Endothelial cell of umbilical vein (primary cell): ENCODE measurements around the gene SGCD. TPM values are rescaled to one million over a fixed set of nuclear protein-coding genes. Genes with fewer than 3 reads are reported as not detected.

Experiments used
- BruUV-seq: library from RNA; stranded (reverse); fragments of 400-500 nt; replicated peaks from 2 replicates; lab custom pipeline; 2021; lab: Mats Ljungman, UMichigan
- CTCF ChIA-PET: fragments of 300-600, 350-600 bp; sonication (Branson Sonifier 250); formaldehyde crosslinking; loops from one replicate; lab custom pipeline; 2021; ENCODE audit warnings: antibody characterized with exemption, inconsistent platforms; lab: Charles Lee
- POLR2A ChIA-PET: fragments of 300-600, 350-600 bp; sonication (Branson Sonifier 250); formaldehyde crosslinking; loops from one replicate; lab custom pipeline; 2021; ENCODE audit warnings: antibody characterized with exemption, inconsistent platforms; lab: Charles Lee
- DNase-seq: peaks from one replicate; pipeline ENCODE4 v3.0.0-alpha.2; 2011; ENCODE audit warnings: low read depth, low spot score
- FAIRE-seq: peaks from 2 replicates; lab custom pipeline; 2011; peaks lifted over from hg19 to GRCh38; lab: Jason Lieb, UNC
- H2AFZ ChIP-seq: 2 replicates; pipeline ENCODE4 v1.6.0; 2012; ENCODE audit warnings: low read depth, low read length, control low read depth, inconsistent platforms
- H3K27ac ChIP-seq: 2 replicates; pipeline ENCODE4 v1.5.1; 2011; ENCODE audit warnings: low read depth, mild to moderate bottlenecking, control low read depth, low read length, moderate library complexity; ENCODE audit not compliant: insufficient read depth
- H3K27me3 ChIP-seq, 2 experiments: 2 replicates each; pipeline versions ENCODE4 v1.6.0 to v1.6.1; 2011; ENCODE audit warnings: low read length in 2 of 2, mixed read lengths in 1 of 2; ENCODE audit not compliant: control insufficient read depth in 2 of 2, insufficient read depth in 2 of 2
- H3K36me3 ChIP-seq, 2 experiments: 2 replicates in 1 of 2; 3 replicates in 1 of 2; pipeline ENCODE4 v1.5.1; 2011; ENCODE audit warnings: low read length in 2 of 2, mild to moderate bottlenecking in 1 of 2, moderate library complexity in 1 of 2; ENCODE audit not compliant: control insufficient read depth in 2 of 2, insufficient read depth in 2 of 2; ENCODE audit errors: extremely low read depth in 1 of 2
- H3K4me1 ChIP-seq: 3 replicates; pipeline ENCODE4 v1.5.1; 2011; ENCODE audit warnings: mild to moderate bottlenecking, low read length; ENCODE audit not compliant: control insufficient read depth, insufficient read depth; ENCODE audit errors: extremely low read depth
- H3K4me2 ChIP-seq: 2 replicates; pipeline ENCODE4 v1.6.1; 2011; ENCODE audit warnings: low read length, control low read depth, mixed read lengths; ENCODE audit not compliant: insufficient read depth
- H3K4me3 ChIP-seq, 3 experiments: fragments of 200-600 bp in 1 of 3; sonication (generic), shearing (Covaris generic) in 1 of 3; replicated peaks in 1 of 3; 2 replicates each; pipeline ENCODE4 v1.5.1; 2011 to 2016; ENCODE audit warnings: control low read depth in 3 of 3, low read length in 3 of 3, mild to moderate bottlenecking in 2 of 3, inconsistent platforms in 1 of 3, low read depth in 1 of 3, moderate library complexity in 1 of 3; ENCODE audit not compliant: insufficient read depth in 1 of 3
- H3K79me2 ChIP-seq: 2 replicates; pipeline ENCODE4 v1.6.0; 2012; ENCODE audit warnings: low read length, inconsistent platforms; ENCODE audit not compliant: control insufficient read depth, insufficient read depth
- H3K9ac ChIP-seq: replicated peaks from 2 replicates; pipeline ENCODE3; 2011; ENCODE audit warnings: low read length, control low read depth; ENCODE audit not compliant: insufficient read depth; ENCODE audit errors: extremely low read depth
- H3K9me1 ChIP-seq: replicated peaks from 3 replicates; pipeline ENCODE4 v1.6.0; 2011; ENCODE audit warnings: mild to moderate bottlenecking, low read length; ENCODE audit not compliant: control insufficient read depth, insufficient read depth; ENCODE audit errors: extremely low read depth
- H3K9me3 ChIP-seq: replicated peaks from 2 replicates; pipeline ENCODE4 v1.5.1; 2012; ENCODE audit warnings: low read length, inconsistent platforms; ENCODE audit not compliant: control insufficient read depth, insufficient read depth
- H4K20me1 ChIP-seq: replicated peaks from 2 replicates; pipeline ENCODE3; 2011; ENCODE audit warnings: mild to moderate bottlenecking, low read length; ENCODE audit not compliant: control insufficient read depth, insufficient read depth; ENCODE audit errors: extremely low read depth
- CTCF ChIP-seq, 2 donors: IDR thresholded peaks; 1 replicate in 1 of 2; 2 replicates in 1 of 2; pipeline ENCODE4 v1.5.1; 2011; ENCODE audit warnings: low read length in 2 of 2, mild to moderate bottlenecking in 2 of 2, moderate library complexity in 2 of 2, control low read depth in 1 of 2, inconsistent platforms in 1 of 2, low read depth in 1 of 2; ENCODE audit not compliant: insufficient read depth in 1 of 2; ENCODE audit errors: extremely low read depth in 1 of 2
- EZH2 ChIP-seq: IDR thresholded peaks from 2 replicates; pipeline ENCODE4 v1.6.1; 2012; ENCODE audit warnings: borderline replicate concordance, low read depth, mild to moderate bottlenecking, moderate library complexity, low read length, inconsistent platforms; ENCODE audit not compliant: severe bottlenecking
- FOS ChIP-seq: IDR thresholded peaks from 2 replicates; pipeline ENCODE4 v1.6.1; 2011; ENCODE audit warnings: mild to moderate bottlenecking, low read length, moderate library complexity, borderline replicate concordance; ENCODE audit not compliant: insufficient read depth
- GATA2 ChIP-seq: IDR thresholded peaks from 2 replicates; pipeline ENCODE4 v1.7.0; 2011; ENCODE audit warnings: low read depth, mild to moderate bottlenecking, moderate library complexity, mixed read lengths, low read length; ENCODE audit not compliant: insufficient read length, insufficient read depth
- JUN ChIP-seq: IDR thresholded peaks from 2 replicates; pipeline ENCODE4 v1.6.1; 2011; ENCODE audit warnings: borderline replicate concordance, low read depth; ENCODE audit not compliant: insufficient read length, insufficient read depth
- MAX ChIP-seq: IDR thresholded peaks from 2 replicates; pipeline ENCODE4 v1.6.1; 2011; ENCODE audit not compliant: insufficient read depth, insufficient read length
- MYC ChIP-seq: IDR thresholded peaks from one replicate; pipeline ENCODE4 v1.6.1; 2011; ENCODE audit warnings: mild to moderate bottlenecking, low read depth, low read length
- POLR2A ChIP-seq: IDR thresholded peaks from 2 replicates; pipeline ENCODE4 v1.6.1; 2012; ENCODE audit warnings: low read depth, mild to moderate bottlenecking, control low read depth, low read length
- POLR2AphosphoS5 ChIP-seq: IDR thresholded peaks from 2 replicates; pipeline ENCODE4 v1.6.1; 2012; ENCODE audit warnings: low read depth, mild to moderate bottlenecking, control low read depth, low read length, moderate library complexity; ENCODE audit not compliant: insufficient read depth
- dilution Hi-C: fragments of 300-500 bp; cut with MboI; formaldehyde crosslinking; loops from one replicate; pipeline ENCODE4 v1.15.0; 2019; ENCODE audit warnings: low sequenced_read_pairs; ENCODE audit not compliant: extremely low pct_ligation_motif_present
- intact Hi-C: fragments of 100-400 bp; cut with micrococcal nuclease; formaldehyde crosslinking; loops from one replicate; pipeline ENCODE4 v1.10.0; 2022
- polyA plus RNA-seq, 4 experiments: library from polyadenylated mRNA; depleted of rRNA in 3 of 4; stranded (reverse) in 3 of 4; unstranded in 1 of 4; fragments of >200 nt; gene quantifications; 2 replicates each; pipeline versions ENCODE4 v1.2.1 to v1.2.3, GENCODE V29; 2011 to 2012; ENCODE audit warnings: missing spikeins in 1 of 4
- total RNA-seq: library from RNA; stranded (reverse); gene quantifications from 2 replicates; pipeline ENCODE4 v1.2.3, GENCODE V29; 2021

Gene SGCD
- total and polyA plus RNA-seq, 2 donors (not counting 3 experiments of a cell fraction or from before 2014, with no cell fraction given) = not detected

- Histone ChIP-seq H3K9me3 (peaks cover 2% of the 10 kb centered on the region), H3K79me2 (no peaks in the 10 kb centered on the region), H3K4me2 (no peak overlapping the region), H3K4me1 (no peaks in the 10 kb centered on the region), H3K4me3 (no peak overlapping the region), H3K27ac (no peak overlapping the region), H3K9ac (no peak overlapping the region), H3K36me3 (no peaks in the 10 kb centered on the region), H4K20me1 (no peaks in the 10 kb centered on the region), H3K9me1 (no peaks in the 10 kb centered on the region), H2AFZ (no peak overlapping the region), H3K27me3 (no peaks in the 10 kb centered on the region)
- ChIA-PET POLR2A (no interaction called here), CTCF (no interaction called here)
- intact Hi-C loops = no loop called here
- TF ChIP-seq MYC (no peak), FOS (no peak)
- BruUV-seq = no TSS peak
- dilution Hi-C loops = no loop called here
- FAIRE-seq = no peak
- no peak for DNase-seq
Measured at GRCh38 chr5:156534906-156535485, 208.0 kb downstream of the SGCD start.

GRCh38 chr5:156540491-156540890 lies 213.5 kb downstream of the SGCD start:
- TF ChIP-seq MAX (no peak), MYC (no peak), FOS (no peak), POLR2A (no peak), POLR2AphosphoS5 (no peak), GATA2 (no peak), JUN (no peak), CTCF (IDR thresholded peaks at IDR 0.05; ENCODE audit: extremely low read depth in 1 of 2, insufficient read depth in 1 of 2, low read depth in 1 of 2, low read length in 2 of 2) (no peak), EZH2 (no peak)
- Histone ChIP-seq H3K4me2 (no peak overlapping the region), H3K9ac (no peak overlapping the region), H4K20me1 (no peaks in the 10 kb centered on the region), H3K4me1 (no peaks in the 10 kb centered on the region), H2AFZ (no peak overlapping the region), H3K9me1 (no peaks in the 10 kb centered on the region), H3K9me3 (peaks cover 4% of the 10 kb centered on the region), H3K36me3 (no peaks in the 10 kb centered on the region), H3K27ac (no peak overlapping the region), H3K4me3 (no peak overlapping the region), H3K79me2 (no peaks in the 10 kb centered on the region), H3K27me3 (no peaks in the 10 kb centered on the region)
- ChIA-PET CTCF (no interaction called here), POLR2A (no interaction called here)
- BruUV-seq = no TSS peak
- intact Hi-C loops (no loop called here), dilution Hi-C loops (no loop called here)
- FAIRE-seq (no peak), DNase-seq (no peak)
